ENCODE measurements around the gene UGCG.

DNA sequence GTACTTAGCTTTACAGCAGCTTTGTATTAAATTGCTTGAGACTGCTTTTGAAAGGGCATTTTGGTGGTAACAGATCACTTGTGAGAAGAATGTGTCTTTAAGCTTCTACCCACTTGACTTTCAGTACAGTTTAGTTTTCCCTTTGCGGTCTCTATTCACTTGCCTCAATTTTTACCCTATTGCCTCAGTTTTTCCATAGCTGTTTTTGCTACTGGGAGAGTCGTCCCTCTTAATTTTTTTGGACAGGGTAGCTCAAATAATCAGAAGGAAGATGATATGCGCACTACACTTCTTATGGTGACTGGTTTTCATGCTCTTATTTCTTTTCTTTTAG, 18.8 kb downstream of the UGCG start:
- TF ChIP-seq EZH2 (IDR thresholded peaks at IDR 0.05; ENCODE audit: insufficient read depth, poor library complexity, severe bottlenecking) (no peak), EZH2phosphoT487 (IDR thresholded peaks at IDR 0.05; ENCODE audit: insufficient read depth, low read depth) (no peak)
